Peyer's patch (tissue), 4 donors: Measurements from ENCODE around the gene TRAF6.
"Not testable (repeated sequence)": the region's sequence is repeated elsewhere in the genome, so short reads cannot be mapped to it uniquely, and the experiment has no call there.

ENCODE experiments used
- POLR2A ChIP-seq, 2 donors: fragments of 450-650 bp; IDR thresholded peaks; one replicate each; pipeline ENCODE4 v1.5.1; 2017; ENCODE audit warnings: antibody characterized with exemption in 2 of 2, mild to moderate bottlenecking in 2 of 2, moderate library complexity in 2 of 2
- TF ChIP-seq, protein P1 (sequence below), 6 experiments: fragments of 450-650 bp in 4 of 6; fragments of 200-600 bp in 2 of 6; sonication (generic) in 1 of 6; IDR thresholded peaks; one replicate each; pipeline ENCODE4 v1.5.1; 2017 to 2019; ENCODE audit warnings: antibody characterized with exemption in 6 of 6, mild to moderate bottlenecking in 3 of 6, moderate library complexity in 1 of 6

DNA sequence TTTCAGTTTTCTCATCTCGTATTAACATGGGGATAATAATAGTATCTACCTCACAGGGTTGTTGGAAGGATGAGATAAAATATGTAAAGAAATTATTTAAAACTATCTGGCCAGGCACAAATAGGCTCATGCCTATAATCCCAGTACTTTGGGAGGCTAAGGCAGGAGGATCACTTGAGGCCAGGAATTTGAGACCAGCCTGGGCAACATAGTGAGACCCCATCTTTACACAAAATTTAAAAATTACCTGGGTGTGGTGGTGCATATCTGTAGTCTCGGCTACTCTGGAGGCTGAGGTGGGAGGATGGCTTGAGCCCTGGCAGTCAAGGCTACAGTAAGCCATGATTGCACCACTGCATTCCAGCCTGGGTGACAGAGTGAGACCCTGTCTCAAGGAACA lies 990 bp upstream of the TRAF6 start:
- TF ChIP-seq, protein P1, sequence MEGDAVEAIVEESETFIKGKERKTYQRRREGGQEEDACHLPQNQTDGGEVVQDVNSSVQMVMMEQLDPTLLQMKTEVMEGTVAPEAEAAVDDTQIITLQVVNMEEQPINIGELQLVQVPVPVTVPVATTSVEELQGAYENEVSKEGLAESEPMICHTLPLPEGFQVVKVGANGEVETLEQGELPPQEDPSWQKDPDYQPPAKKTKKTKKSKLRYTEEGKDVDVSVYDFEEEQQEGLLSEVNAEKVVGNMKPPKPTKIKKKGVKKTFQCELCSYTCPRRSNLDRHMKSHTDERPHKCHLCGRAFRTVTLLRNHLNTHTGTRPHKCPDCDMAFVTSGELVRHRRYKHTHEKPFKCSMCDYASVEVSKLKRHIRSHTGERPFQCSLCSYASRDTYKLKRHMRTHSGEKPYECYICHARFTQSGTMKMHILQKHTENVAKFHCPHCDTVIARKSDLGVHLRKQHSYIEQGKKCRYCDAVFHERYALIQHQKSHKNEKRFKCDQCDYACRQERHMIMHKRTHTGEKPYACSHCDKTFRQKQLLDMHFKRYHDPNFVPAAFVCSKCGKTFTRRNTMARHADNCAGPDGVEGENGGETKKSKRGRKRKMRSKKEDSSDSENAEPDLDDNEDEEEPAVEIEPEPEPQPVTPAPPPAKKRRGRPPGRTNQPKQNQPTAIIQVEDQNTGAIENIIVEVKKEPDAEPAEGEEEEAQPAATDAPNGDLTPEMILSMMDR (IDR thresholded peaks at IDR 0.05) = not testable (repeated sequence)
- TF ChIP-seq POLR2A (IDR thresholded peaks at IDR 0.05) = not testable (repeated sequence)
